GM03348 (cell line): ENCODE data around the gene ARVCF.

Experiments
- DNase-seq: peaks from one replicate; pipeline ENCODE4 v3.0.0; 2012; ENCODE audit warnings: low spot score

The ARVCF gene

DNA sequence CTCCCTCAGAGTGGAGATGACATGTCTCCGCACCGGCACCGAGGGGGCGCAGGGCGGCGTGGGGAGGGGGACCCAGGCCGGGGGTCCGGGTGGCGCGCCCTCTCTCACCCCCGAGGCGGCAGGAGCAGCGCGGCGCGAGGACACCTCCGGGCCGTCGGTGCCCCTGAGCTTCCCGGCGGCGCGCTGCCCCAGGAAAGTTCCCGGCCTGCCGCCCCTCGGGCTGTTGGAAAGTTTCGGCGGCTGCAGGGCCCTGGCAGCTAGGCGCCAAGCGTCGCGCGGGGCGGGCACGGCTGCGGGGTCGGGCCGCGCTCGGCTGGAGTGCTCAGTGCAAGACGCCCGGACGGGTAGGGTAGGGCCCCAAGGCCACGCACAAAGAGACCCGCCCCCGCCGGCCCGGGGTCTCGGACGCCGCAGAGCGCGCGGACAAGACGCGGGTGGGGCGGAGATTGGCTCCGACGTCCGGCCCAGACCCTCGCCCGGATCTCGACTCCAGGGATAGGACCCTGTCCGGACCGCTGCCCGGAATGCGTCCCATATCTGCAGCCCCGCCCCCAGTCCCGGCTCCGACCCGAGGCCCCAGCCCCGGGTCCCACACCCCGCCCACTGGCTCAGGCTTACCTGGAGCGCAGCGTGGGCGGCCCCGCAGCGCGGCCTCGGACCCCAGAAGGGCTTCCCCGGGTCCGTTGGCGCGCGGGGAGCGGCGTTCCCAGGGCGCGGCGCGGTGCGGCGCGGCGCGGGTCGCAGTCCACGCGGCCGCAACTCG is 471 bp downstream of the ARVCF start:
- peak; percentile 35 for DNase-seq

GRCh38 chr22:20015187-20015625 is 1.4 kb downstream of the ARVCF start:
- no peak for DNase-seq

DNA sequence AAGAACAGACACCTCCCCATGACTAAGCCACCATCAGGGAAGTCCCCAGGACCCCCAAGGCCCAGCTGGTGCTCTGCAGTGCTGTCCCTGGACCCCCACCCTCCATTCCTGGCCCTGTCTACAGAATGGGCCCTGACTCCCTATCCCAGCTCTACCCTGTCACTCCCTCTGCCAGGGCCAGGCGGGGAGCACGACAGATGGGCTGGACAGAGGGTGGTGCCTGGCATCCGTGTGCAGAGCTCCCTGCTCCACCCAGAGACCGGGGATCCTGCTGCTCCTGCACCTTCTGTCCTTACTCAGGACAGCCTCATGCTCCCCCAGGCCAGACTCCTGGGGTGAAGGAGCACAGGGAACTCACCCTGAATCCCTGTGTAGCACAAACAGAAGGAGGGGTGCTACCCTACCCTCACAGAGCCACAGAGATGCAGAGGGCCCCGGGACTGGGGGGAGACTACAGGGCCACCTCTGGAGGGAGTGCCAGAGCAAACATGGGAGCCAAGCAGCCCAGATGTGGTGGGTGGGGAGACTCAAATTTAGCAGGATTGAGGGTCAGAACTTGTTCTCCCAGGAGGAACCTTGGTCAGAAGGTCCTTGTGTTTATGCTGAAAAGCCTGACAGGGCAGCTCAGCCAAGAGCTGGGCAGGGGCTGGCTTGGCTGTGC is 2.0 kb downstream of the ARVCF start:
- no peak for DNase-seq

- peak; percentile 77 for DNase-seq
Measured at GRCh38 chr22:20013382-20013871, 3.2 kb downstream of the ARVCF start.

DNA sequence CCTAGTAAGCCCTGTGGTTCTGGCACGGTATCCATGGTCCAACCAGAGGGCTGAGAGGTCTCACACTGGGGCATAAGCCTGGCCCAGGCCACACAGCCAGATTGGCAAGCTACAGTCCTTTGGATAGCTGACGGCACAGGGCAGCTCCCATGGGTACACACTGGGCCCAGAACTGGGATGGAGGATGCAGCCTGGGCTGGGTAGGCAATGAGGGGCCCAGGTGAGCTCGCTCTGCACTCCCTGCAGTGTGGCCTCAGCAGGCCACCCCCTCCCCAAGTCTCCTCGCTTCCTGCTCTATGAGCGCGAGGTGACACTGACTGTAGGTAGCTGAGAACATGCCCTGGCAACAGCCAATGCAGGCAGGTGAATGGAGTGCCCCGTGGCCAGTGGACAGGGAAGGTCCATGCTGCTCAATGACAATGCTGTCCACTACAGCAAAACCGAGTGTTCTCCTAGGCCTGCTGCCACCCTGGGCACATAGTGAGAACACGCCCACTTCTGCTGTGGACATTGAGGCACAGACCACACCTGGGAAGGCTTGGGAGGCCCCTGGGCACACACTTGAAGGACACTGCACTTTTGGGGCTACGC is 3.8 kb downstream of the ARVCF start:
- DNase-seq, result no peak

- no peak for DNase-seq
Measured at GRCh38 chr22:20011993-20012740, 4.5 kb downstream of the ARVCF start.

DNA sequence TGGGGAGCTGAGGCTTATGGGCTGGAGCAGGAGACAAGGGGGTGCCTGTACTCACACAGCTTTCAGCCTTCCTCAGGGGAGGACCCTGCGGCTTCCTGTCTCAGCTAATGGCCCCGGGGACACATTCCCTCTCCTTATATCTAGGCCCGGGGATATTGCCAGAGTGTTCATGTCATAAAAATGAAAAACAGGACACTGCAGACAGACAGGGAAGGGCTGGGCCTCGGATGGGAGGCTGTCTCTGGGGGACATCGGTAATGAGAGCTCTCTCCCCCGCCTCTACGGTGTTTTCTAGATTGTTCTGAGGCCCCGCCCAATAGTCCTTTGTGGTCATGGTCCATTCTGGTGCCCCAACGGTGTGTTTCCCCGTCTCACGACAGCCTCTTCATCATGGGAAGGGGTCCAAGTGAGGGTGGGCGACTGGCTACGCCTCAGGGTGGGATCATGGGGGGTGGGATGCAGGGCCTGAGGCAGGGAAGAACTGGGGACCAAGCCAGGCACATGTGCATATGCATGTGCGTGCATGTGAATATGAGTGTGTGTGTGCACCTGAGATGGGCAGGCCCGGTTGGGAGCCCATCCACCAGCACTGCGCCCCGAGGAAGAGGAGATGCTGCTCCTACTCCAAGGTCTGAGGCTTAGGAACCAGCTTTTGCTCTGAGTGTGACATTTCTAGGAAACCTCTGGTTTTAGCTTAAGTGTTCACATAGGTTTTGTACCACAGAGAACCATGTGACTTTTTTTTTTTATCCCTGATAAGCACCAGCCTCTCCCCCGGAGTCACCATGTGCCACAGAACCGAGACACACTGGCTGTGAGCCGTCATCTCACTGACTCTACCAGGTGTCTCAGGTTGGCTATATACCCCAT is 5.3 kb downstream of the ARVCF start:
- DNase-seq, result no peak

DNA sequence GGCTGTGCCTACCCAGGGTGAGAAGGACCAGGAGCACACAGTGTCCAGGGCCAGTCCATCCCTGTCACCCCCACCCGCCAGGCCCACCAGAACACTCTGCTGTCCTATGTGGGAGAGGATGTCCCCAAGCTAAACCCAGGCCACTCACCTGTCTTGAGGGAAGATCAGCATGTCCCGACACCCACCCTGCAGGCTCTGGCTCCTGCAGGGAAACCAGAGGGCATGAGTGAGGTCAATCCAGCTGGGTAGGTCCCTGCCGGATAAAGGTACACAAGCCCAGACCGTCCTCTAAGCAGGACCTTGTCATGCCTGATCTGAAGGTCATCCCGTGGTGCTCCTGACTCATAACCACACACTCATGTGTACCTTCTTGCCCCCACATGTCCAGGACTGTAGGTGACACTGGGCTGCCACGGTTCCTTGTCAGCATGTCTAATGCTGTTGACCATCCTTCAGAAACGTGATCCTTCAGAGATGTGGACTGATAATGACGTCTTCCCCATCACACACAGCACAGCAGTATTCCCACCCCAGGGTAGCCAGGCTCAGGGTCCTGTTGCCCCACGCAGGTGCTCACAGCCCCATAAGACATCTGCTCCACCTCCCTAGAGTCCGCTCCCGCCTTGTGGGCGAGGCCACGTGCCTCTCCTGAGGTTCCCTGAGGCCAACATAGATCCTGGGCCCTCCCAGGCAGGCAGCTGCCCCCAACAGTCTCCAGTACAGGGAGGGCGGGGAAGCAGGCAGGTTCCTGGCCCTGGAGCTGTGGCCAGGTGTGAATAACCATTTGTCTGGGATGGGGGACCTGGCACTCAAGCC is 6.1 kb downstream of the ARVCF start:
- no peak for DNase-seq

DNA sequence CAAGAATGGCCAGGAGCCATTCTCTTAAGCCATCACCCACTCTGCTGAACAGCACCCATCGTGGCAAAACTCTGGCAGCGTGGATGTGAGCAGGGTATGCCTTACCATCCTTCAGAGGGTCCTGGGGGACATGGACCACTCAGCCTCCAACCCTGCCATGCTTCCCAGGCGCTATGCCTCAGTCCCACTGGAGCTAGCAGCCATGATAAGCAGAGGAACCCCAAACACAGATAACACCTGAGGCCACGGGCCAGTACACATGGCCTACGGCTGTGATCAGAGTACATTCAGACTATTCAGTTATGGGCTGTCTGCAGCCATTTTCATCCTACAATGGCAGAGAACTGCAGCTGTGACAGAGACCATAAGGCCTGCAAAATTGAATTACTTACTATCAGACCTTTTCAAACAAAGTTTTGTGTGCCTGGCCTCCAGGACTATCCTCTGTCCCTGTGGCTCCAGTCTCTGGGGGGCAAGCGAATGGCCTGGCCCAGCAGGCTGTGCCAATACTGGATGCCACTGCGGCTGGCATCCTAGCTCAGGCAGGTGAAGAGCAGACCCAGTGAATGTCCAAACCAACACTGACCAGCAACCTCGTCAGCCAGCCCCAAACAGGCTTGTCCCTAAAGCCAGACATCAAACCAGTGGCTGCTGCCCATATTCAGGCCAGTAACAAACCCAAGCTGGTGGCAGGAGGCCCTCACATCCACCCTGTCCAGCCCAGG is 6.9 kb downstream of the ARVCF start:
- DNase-seq, result no peak

- no peak for DNase-seq
Measured at GRCh38 chr22:20009018-20009491, 7.6 kb downstream of the ARVCF start.

- DNase-seq, result no peak
Measured at GRCh38 chr22:20008221-20008995, 8.2 kb downstream of the ARVCF start.

DNA sequence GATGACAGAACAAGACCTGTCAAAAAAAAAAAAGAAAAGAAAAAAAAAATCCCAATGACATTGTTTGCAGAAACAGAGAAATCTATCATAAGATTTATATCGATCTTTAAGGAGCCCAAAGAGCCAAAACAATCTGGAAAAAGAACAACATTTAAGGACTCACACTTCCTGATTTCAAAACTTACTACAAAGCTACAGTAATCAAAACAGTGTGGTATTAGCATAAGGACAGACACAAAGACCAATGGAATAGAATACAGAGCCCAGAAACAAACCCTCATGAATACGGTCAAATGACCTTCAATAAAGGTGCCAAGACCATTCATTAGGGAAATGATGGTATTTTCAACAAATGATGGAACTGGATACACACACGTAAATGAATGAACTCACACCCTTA is 12.2 kb downstream of the ARVCF start:
- DNase-seq, result no peak

DNA sequence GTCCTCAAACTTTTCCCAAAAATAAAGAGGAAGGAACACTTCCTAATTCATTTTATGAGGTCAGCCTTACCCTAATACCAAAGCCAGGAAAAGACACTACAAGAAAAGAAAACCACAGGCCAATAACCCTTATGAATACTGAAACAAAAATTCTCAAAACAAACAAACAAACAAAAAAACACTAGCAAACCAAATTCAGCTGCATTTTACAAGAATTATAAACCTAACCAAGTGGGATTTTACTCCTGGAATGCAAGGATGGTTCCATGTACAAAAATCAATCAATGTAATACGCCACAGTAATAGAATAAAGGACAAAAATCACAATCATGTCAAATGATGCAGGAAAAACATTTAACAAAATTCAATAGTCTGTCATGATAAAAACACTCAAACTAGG is 13.3 kb downstream of the ARVCF start:
- DNase-seq, result no peak

DNA sequence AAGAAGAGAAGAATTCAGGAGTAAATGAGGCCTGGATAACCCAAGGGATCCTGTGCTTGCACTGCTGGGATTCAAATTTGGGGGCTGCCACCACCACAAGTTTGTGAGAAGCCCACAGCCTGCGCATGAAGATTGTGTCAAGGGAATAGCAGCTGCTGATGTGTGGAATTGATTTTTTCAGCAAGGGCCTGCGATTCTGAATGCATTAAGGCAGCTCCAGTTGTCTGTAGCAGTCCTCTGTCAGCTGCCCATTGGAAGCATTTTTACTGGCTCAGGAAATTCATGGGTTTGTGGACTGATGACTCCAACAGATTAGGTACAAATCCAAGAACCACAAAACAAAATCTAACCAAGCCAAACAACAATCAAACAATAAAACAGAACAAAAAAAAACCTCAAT is 14.0 kb downstream of the ARVCF start:
- no peak for DNase-seq

GRCh38 chr22:20002128-20002527 is 14.5 kb downstream of the ARVCF start:
- DNase-seq, result no peak

- DNase-seq, result no peak
Measured at GRCh38 chr22:20001082-20001638, 15.5 kb downstream of the ARVCF start.

DNA sequence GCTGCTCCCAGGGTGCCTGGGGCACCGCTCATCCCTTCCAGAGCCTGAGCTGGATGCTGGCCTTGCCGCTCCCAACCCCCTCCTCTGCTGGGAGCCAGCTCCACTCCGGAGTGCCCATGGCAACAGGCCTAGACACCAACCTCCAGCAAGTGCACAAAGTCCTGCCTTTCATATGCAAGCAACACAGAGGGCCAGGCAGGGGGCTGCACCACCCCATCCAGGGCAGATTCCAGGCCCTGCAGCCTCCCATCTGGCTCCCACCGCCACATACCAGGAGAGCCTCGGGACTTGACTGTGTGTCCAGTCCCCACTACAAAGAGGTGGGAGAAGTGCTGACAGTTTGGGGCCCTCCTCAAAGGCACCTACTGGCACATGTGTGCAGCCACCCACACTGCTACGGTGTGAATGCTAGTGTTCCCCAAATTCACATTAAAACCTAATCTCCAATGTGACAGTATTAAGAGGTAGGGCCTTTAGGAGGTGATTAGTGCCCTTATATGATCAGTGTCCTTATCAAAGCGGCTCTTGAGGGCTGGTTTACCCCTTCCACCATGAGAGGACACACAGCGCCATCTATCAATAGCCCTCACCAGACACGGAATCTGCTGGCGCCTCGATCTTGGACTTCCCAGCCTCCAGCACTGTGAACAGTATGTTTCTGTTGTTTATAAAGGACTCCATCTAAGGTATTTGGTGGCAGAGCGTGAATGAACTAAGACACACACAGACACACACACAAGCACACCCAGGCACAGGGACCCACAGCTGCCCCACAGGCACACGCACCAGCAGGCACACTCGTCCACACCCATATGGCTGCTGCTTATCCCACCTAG is 16.2 kb downstream of the ARVCF start:
- DNase-seq, result no peak
